Measurements from ENCODE around the gene PTOV1.

The PTOV1 gene

GRCh38 chr19:49853852-49854377, 3.0 kb downstream of the PTOV1 start:
- no peak overlapping the region for H3K27ac ChIP-seq (ENCODE audit: low read depth, low read length)
- TF ChIP-seq EZH2phosphoT487 (conservative IDR thresholded peaks at IDR 0.05; ENCODE audit: low read length) (no peak), CTCF (IDR thresholded peaks at IDR 0.05; ENCODE audit: insufficient read depth, low read length, poor library complexity, severe bottlenecking) (no peak)
- no peak overlapping the region for H3K4me3 ChIP-seq (ENCODE audit: insufficient read depth, low read length, poor library complexity, severe bottlenecking)
- H2AFZ ChIP-seq (ENCODE audit: low read depth, low read length, severe bottlenecking), result no peak overlapping the region
- H3K9me3 ChIP-seq (ENCODE audit: insufficient read depth, low read length), result no peaks in the 10 kb centered on the region
- no peak overlapping the region for H3K4me2 ChIP-seq (ENCODE audit: low read depth, low read length, poor library complexity, severe bottlenecking)
- H3K9ac ChIP-seq (ENCODE audit: low read length), result no peak overlapping the region
- peaks cover 15% of the 10 kb centered on the region for H3F3A ChIP-seq (ENCODE audit: insufficient read depth)
- H3K9me2 ChIP-seq (replicated peaks; ENCODE audit: insufficient read depth, low read length), result no peaks in the 10 kb centered on the region
- H4K20me1 ChIP-seq (ENCODE audit: low read depth, low read length), result 0 out of 2 replicates have a peak, but pooled peaks cover 3% of the 10 kb centered on the region
- no peaks in the 10 kb centered on the region for H3K36me3 ChIP-seq (ENCODE audit: low read length)
- H3K79me2 ChIP-seq (ENCODE audit: insufficient read depth, low read length), result peaks cover 7% of the 10 kb centered on the region; the same call in 1 of the 2 replicates
- H3K27me3 ChIP-seq (ENCODE audit: low read length), result no peaks in the 10 kb centered on the region

GRCh38 chr19:49854378-49855263, 3.7 kb downstream of the PTOV1 start:
- no peak overlapping the region for H3K4me2 ChIP-seq (ENCODE audit: low read depth, low read length, poor library complexity, severe bottlenecking)
- H3K4me3 ChIP-seq (ENCODE audit: insufficient read depth, low read length, poor library complexity, severe bottlenecking), result no peak overlapping the region
- H3K79me2 ChIP-seq (ENCODE audit: insufficient read depth, low read length), result peaks cover 7% of the 10 kb centered on the region; the same call in 1 of the 2 replicates
- no peaks in the 10 kb centered on the region for H3K9me2 ChIP-seq (replicated peaks; ENCODE audit: insufficient read depth, low read length)
- H3K27me3 ChIP-seq (ENCODE audit: low read length), result no peaks in the 10 kb centered on the region
- peaks cover 15% of the 10 kb centered on the region for H3F3A ChIP-seq (ENCODE audit: insufficient read depth)
- no peak overlapping the region for H3K27ac ChIP-seq (ENCODE audit: low read depth, low read length)
- H3K9me3 ChIP-seq (ENCODE audit: insufficient read depth, low read length), result no peaks in the 10 kb centered on the region
- no peak overlapping the region for H3K9ac ChIP-seq (ENCODE audit: low read length)
- H2AFZ ChIP-seq (ENCODE audit: low read depth, low read length, severe bottlenecking), result no peak overlapping the region
- TF ChIP-seq EZH2phosphoT487 (conservative IDR thresholded peaks at IDR 0.05; ENCODE audit: low read length) (no peak), CTCF (IDR thresholded peaks at IDR 0.05; ENCODE audit: insufficient read depth, low read length, poor library complexity, severe bottlenecking) (no peak)
- H3K36me3 ChIP-seq (ENCODE audit: low read length), result no peaks in the 10 kb centered on the region
- H4K20me1 ChIP-seq (ENCODE audit: low read depth, low read length), result 0 out of 2 replicates have a peak, but pooled peaks cover 3% of the 10 kb centered on the region

- H4K20me1 ChIP-seq (ENCODE audit: low read depth, low read length), result 0 out of 2 replicates have a peak, but pooled peaks cover 3% of the 10 kb centered on the region
- H3K9me2 ChIP-seq (replicated peaks; ENCODE audit: insufficient read depth, low read length), result no peaks in the 10 kb centered on the region
- TF ChIP-seq EZH2phosphoT487 (conservative IDR thresholded peaks at IDR 0.05; ENCODE audit: low read length) (no peak), CTCF (IDR thresholded peaks at IDR 0.05; ENCODE audit: insufficient read depth, low read length, poor library complexity, severe bottlenecking) (no peak)
- no peak overlapping the region for H3K27ac ChIP-seq (ENCODE audit: low read depth, low read length)
- H3K4me3 ChIP-seq (ENCODE audit: insufficient read depth, low read length, poor library complexity, severe bottlenecking), result no peak overlapping the region
- no peaks in the 10 kb centered on the region for H3K36me3 ChIP-seq (ENCODE audit: low read length)
- no peak overlapping the region for H2AFZ ChIP-seq (ENCODE audit: low read depth, low read length, severe bottlenecking)
- peaks cover 7% of the 10 kb centered on the region; the same call in 1 of the 2 replicates for H3K79me2 ChIP-seq (ENCODE audit: insufficient read depth, low read length)
- H3K9ac ChIP-seq (ENCODE audit: low read length), result no peak overlapping the region
- no peak overlapping the region for H3K4me2 ChIP-seq (ENCODE audit: low read depth, low read length, poor library complexity, severe bottlenecking)
- H3F3A ChIP-seq (ENCODE audit: insufficient read depth), result peaks cover 12% of the 10 kb centered on the region
- H3K9me3 ChIP-seq (ENCODE audit: insufficient read depth, low read length), result no peaks in the 10 kb centered on the region
- no peaks in the 10 kb centered on the region for H3K27me3 ChIP-seq (ENCODE audit: low read length)
Measured at GRCh38 chr19:49855277-49855675, 4.3 kb downstream of the PTOV1 start.

Data from SU-DHL-6 (cell line).